HepG2 (cell line): ENCODE results near the gene RAB5B. TPM values are rescaled to one million over a fixed set of nuclear protein-coding genes. Genes with fewer than 3 reads are reported as not detected.
A peak's percentile ranks its signal among the peaks of the same experiment; 100 is the strongest.

Experiments used
- FOSL2 ChIP-seq: sonication (generic); formaldehyde crosslinking; IDR thresholded peaks from 2 replicates; pipeline ENCODE4 v1.4.0; 2020; ENCODE audit warnings: missing genetic modification reagents
- GLI4 ChIP-seq: sonication (generic); formaldehyde crosslinking; IDR thresholded peaks from 2 replicates; pipeline ENCODE4 v1.5.1; 2020; ENCODE audit warnings: missing genetic modification reagents, mild to moderate bottlenecking, moderate library complexity, borderline replicate concordance
- HDAC1 ChIP-seq: sonication (generic); formaldehyde crosslinking; IDR thresholded peaks from 2 replicates; pipeline ENCODE4 v1.5.1; 2020; ENCODE audit warnings: mild to moderate bottlenecking, missing genetic modification reagents
- HDAC2 ChIP-seq: sonication (generic); formaldehyde crosslinking; IDR thresholded peaks from 2 replicates; pipeline ENCODE4 v1.4.0; 2020; ENCODE audit warnings: missing genetic modification reagents
- MTA1 ChIP-seq: sonication (generic); formaldehyde crosslinking; IDR thresholded peaks from 2 replicates; pipeline ENCODE4 v1.4.0; 2020; ENCODE audit warnings: missing genetic modification reagents, mild to moderate bottlenecking, borderline replicate concordance
- NCOA2 ChIP-seq: sonication (generic); formaldehyde crosslinking; IDR thresholded peaks from 2 replicates; pipeline ENCODE4 v1.8.0; 2022; ENCODE audit warnings: inconsistent platforms
- PHF5A ChIP-seq: IDR thresholded peaks from one replicate; pipeline ENCODE4 v1.6.1; 2018; ENCODE audit warnings: low read depth, missing genetic modification reagents; ENCODE audit not compliant: unreplicated experiment
- REL ChIP-seq: sonication (generic); formaldehyde crosslinking; conservative IDR thresholded peaks from 2 replicates; pipeline ENCODE4 v1.8.0; 2022; ENCODE audit warnings: mild to moderate bottlenecking, missing genetic modification reagents, moderate library complexity
- SMAD1 ChIP-seq: sonication (generic); formaldehyde crosslinking; IDR thresholded peaks from 2 replicates; pipeline ENCODE4 v1.4.0; 2020; ENCODE audit warnings: missing genetic modification reagents, low read depth, mild to moderate bottlenecking, borderline replicate concordance
- SNAPC2 ChIP-seq: sonication (generic); formaldehyde crosslinking; IDR thresholded peaks from 2 replicates; pipeline ENCODE4 v1.8.1; 2022; ENCODE audit warnings: mild to moderate bottlenecking, missing genetic modification reagents
- ZNF207 ChIP-seq: fragments of 450-650 bp; IDR thresholded peaks from 2 replicates; pipeline ENCODE4 v1.6.1; 2016; ENCODE audit warnings: antibody characterized with exemption, borderline replicate concordance
- ZNF296 ChIP-seq: sonication (generic); formaldehyde crosslinking; conservative IDR thresholded peaks from 2 replicates; pipeline ENCODE4 v1.5.0; 2020; ENCODE audit warnings: mild to moderate bottlenecking, missing genetic modification reagents
- ZNF441 ChIP-seq: sonication (generic); formaldehyde crosslinking; IDR thresholded peaks from 2 replicates; pipeline ENCODE4 v1.7.0; 2021; ENCODE audit warnings: missing genetic modification reagents, borderline replicate concordance
- ZNF619 ChIP-seq: sonication (generic); formaldehyde crosslinking; IDR thresholded peaks from 2 replicates; pipeline ENCODE4 v1.4.0; 2020; ENCODE audit warnings: mild to moderate bottlenecking, missing genetic modification reagents
- polyA plus RNA-seq, 8 experiments: library from polyadenylated mRNA; depleted of rRNA in 3 of 8; stranded (reverse) in 7 of 8; unstranded in 1 of 8; fragments of >200 nt; fragmentation: Illumina TruSeq in 4 of 8; extraction: Trizol in 4 of 8; gene quantifications; 2 replicates each; pipeline versions ENCODE4 v1.2.1 to v1.2.3, GENCODE V29; 2011 to 2016; ENCODE audit warnings: low read depth in 4 of 8, missing spikeins in 1 of 8, mixed read lengths in 1 of 8; ENCODE audit not compliant: insufficient read depth in 1 of 8
- total RNA-seq, 5 experiments: library from RNA; depleted of rRNA; stranded (reverse); fragments of >200 nt; fragmentation: Illumina TruSeq; extraction: Trizol; gene quantifications; 2 replicates each; pipeline ENCODE4 v1.2.3, GENCODE V29; 2016; ENCODE audit warnings: low read depth in 1 of 5
- TF ChIP-seq, protein P1 (sequence below): sonication (generic); formaldehyde crosslinking; IDR thresholded peaks from 2 replicates; pipeline ENCODE4 v1.8.0; 2022; ENCODE audit warnings: missing genetic modification reagents, mild to moderate bottlenecking, moderate library complexity, borderline replicate concordance
- TF ChIP-seq, protein P2 (sequence below): sonication (generic); formaldehyde crosslinking; IDR thresholded peaks from 2 replicates; pipeline ENCODE4 v1.5.1; 2020; ENCODE audit warnings: mild to moderate bottlenecking, missing genetic modification reagents, moderate library complexity
- TF ChIP-seq, protein P3 (sequence below): sonication (generic); formaldehyde crosslinking; IDR thresholded peaks from 2 replicates; pipeline ENCODE4 v1.4.0; 2020; ENCODE audit warnings: mild to moderate bottlenecking, low read depth, missing genetic modification reagents
- TF ChIP-seq, protein P4 (sequence below): sonication (generic); formaldehyde crosslinking; IDR thresholded peaks from 2 replicates; pipeline ENCODE4 v1.8.1; 2023; ENCODE audit warnings: mild to moderate bottlenecking, missing genetic modification reagents, borderline replicate concordance
- TF ChIP-seq, protein P5 (sequence below): sonication (generic); formaldehyde crosslinking; conservative IDR thresholded peaks from 2 replicates; pipeline ENCODE4 v1.8.1; 2023; ENCODE audit warnings: missing genetic modification reagents

The RAB5B gene
- total and polyA plus RNA-seq, 2 of the 13 experiments (the other 11 are each of a cell fraction or from before 2014, with no cell fraction given): 26.0 to 68.3 TPM

DNA sequence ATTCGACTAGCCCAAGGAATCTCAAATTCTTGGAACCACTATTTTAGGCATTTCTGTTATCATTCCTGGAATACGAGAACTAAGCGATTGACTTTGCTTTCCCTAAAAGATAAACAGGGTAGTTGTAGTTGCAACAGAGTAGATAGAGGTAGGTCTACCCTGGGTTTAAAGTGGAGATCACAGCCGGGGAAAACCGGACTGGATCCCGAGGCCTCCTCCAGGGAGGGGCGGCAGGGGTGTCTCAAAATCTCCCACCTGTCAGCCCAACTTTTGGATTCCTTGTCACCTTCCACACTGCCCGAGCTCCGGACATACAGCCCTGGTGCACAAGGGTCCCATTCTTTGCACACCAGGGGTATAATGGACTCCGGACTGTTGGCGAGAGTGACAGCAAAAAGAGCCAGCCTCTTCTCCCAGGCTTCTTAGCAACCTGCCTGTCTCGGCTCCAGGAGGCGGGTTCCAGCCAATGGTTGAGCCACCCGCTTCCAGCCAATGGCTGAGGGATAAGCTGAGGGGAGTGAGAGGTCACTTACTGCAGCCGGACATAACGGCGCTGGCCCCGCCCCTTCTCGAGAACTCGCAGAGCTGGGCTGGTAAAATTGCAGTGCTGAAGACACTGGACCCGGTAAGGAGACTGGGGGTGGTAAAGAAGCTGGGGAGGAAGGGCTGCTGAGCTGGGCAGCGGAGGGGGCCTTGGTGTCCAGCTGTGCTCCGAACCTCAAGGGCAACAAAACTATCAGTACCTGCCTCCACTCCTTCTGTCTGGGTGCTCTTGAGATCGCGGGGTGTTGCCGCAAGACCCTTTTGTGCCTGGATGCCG, 23.0 kb downstream of the RAB5B start, which contains the start of gene SUOX (continued):
- TF ChIP-seq ZNF441 (CRISPR knock-in tag) (no peak), ZNF619 (no peak), HDAC2 (0 out of 2 replicates have a peak, but pooled peaks have one; percentile 27), GLI4 (CRISPR knock-in tag) (peak; percentile 50; the same call in 1 of the 2 replicates), FOSL2 (CRISPR knock-in tag) (0 out of 2 replicates have a peak, but pooled peaks have one; percentile 10), NCOA2 (CRISPR knock-in tag) (0 out of 2 replicates have a peak, but pooled peaks have one; percentile 25), SMAD1 (CRISPR knock-in tag) (no peak), ZNF207 (no peak), HDAC1 (CRISPR knock-in tag) (peak; percentile 58; the same call in 1 of the 2 replicates), SNAPC2 (peak; percentile 69; the same call in 1 of the 2 replicates), PHF5A (CRISPR knock-in tag) (peak; percentile 53), REL (CRISPR knock-in tag) (no peak), MTA1 (no peak), ZNF296 (CRISPR knock-in tag) (no peak)
- TF ChIP-seq, protein P1, sequence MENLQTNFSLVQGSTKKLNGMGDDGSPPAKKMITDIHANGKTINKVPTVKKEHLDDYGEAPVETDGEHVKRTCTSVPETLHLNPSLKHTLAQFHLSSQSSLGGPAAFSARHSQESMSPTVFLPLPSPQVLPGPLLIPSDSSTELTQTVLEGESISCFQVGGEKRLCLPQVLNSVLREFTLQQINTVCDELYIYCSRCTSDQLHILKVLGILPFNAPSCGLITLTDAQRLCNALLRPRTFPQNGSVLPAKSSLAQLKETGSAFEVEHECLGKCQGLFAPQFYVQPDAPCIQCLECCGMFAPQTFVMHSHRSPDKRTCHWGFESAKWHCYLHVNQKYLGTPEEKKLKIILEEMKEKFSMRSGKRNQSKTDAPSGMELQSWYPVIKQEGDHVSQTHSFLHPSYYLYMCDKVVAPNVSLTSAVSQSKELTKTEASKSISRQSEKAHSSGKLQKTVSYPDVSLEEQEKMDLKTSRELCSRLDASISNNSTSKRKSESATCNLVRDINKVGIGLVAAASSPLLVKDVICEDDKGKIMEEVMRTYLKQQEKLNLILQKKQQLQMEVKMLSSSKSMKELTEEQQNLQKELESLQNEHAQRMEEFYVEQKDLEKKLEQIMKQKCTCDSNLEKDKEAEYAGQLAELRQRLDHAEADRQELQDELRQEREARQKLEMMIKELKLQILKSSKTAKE (CRISPR knock-in tag): no peak
- TF ChIP-seq, protein P2, sequence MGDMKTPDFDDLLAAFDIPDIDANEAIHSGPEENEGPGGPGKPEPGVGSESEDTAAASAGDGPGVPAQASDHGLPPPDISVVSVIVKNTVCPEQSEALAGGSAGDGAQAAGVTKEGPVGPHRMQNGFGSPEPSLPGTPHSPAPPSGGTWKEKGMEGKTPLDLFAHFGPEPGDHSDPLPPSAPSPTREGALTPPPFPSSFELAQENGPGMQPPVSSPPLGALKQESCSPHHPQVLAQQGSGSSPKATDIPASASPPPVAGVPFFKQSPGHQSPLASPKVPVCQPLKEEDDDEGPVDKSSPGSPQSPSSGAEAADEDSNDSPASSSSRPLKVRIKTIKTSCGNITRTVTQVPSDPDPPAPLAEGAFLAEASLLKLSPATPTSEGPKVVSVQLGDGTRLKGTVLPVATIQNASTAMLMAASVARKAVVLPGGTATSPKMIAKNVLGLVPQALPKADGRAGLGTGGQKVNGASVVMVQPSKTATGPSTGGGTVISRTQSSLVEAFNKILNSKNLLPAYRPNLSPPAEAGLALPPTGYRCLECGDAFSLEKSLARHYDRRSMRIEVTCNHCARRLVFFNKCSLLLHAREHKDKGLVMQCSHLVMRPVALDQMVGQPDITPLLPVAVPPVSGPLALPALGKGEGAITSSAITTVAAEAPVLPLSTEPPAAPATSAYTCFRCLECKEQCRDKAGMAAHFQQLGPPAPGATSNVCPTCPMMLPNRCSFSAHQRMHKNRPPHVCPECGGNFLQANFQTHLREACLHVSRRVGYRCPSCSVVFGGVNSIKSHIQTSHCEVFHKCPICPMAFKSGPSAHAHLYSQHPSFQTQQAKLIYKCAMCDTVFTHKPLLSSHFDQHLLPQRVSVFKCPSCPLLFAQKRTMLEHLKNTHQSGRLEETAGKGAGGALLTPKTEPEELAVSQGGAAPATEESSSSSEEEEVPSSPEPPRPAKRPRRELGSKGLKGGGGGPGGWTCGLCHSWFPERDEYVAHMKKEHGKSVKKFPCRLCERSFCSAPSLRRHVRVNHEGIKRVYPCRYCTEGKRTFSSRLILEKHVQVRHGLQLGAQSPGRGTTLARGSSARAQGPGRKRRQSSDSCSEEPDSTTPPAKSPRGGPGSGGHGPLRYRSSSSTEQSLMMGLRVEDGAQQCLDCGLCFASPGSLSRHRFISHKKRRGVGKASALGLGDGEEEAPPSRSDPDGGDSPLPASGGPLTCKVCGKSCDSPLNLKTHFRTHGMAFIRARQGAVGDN (CRISPR knock-in tag): peak; percentile 76
- TF ChIP-seq, protein P3, sequence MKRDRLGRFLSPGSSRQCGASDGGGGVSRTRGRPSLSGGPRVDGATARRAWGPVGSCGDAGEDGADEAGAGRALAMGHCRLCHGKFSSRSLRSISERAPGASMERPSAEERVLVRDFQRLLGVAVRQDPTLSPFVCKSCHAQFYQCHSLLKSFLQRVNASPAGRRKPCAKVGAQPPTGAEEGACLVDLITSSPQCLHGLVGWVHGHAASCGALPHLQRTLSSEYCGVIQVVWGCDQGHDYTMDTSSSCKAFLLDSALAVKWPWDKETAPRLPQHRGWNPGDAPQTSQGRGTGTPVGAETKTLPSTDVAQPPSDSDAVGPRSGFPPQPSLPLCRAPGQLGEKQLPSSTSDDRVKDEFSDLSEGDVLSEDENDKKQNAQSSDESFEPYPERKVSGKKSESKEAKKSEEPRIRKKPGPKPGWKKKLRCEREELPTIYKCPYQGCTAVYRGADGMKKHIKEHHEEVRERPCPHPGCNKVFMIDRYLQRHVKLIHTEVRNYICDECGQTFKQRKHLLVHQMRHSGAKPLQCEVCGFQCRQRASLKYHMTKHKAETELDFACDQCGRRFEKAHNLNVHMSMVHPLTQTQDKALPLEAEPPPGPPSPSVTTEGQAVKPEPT (CRISPR knock-in tag): peak; percentile 6; the same call in 1 of the 2 replicates
- TF ChIP-seq, protein P4, sequence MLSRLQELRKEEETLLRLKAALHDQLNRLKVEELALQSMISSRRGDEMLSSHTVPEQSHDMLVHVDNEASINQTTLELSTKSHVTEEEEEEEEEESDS (CRISPR knock-in tag): no peak
- TF ChIP-seq, protein P5, sequence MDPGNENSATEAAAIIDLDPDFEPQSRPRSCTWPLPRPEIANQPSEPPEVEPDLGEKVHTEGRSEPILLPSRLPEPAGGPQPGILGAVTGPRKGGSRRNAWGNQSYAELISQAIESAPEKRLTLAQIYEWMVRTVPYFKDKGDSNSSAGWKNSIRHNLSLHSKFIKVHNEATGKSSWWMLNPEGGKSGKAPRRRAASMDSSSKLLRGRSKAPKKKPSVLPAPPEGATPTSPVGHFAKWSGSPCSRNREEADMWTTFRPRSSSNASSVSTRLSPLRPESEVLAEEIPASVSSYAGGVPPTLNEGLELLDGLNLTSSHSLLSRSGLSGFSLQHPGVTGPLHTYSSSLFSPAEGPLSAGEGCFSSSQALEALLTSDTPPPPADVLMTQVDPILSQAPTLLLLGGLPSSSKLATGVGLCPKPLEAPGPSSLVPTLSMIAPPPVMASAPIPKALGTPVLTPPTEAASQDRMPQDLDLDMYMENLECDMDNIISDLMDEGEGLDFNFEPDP (CRISPR knock-in tag): no peak
